MCF 10A (cell line): Measurements from ENCODE around the gene ASF1B. TPM values are rescaled to one million over a fixed set of nuclear protein-coding genes. Genes with fewer than 3 reads are reported as not detected.

Source experiments
- BruUV-seq: library from RNA; stranded (reverse); fragments of 400-500 nt; replicated peaks from 2 replicates; lab custom pipeline; 2021; lab: Mats Ljungman, UMichigan
- CTCF ChIA-PET: fragments of 300-600 bp; sonication (Branson Sonifier 250); formaldehyde crosslinking; extraction: SDS; loops from one replicate; lab custom pipeline; 2021; ENCODE audit warnings: antibody characterized with exemption, inconsistent platforms; lab: Yijun Ruan, JAX
- POLR2A ChIA-PET: fragments of 300-600, 350-650 bp; sonication (Branson Sonifier 250); formaldehyde crosslinking; extraction: SDS; loops from one replicate; lab custom pipeline; 2020; ENCODE audit warnings: antibody characterized with exemption, inconsistent platforms; lab: Yijun Ruan, JAX
- DNase-seq: peaks from one replicate; pipeline ENCODE4 v3.0.0-alpha.2; 2018; ENCODE audit not compliant: unreplicated experiment
- H3K27ac Mint-ChIP-seq: one replicate; pipeline ENCODE4 v1.8.0; 2022; ENCODE audit warnings: mild to moderate bottlenecking, low read depth, mixed read lengths; ENCODE audit not compliant: unreplicated experiment
- H3K27me3 Mint-ChIP-seq: one replicate; pipeline ENCODE4 v1.8.0; 2022; ENCODE audit warnings: mixed read lengths; ENCODE audit not compliant: insufficient read depth, unreplicated experiment
- H3K36me3 Mint-ChIP-seq: one replicate; pipeline ENCODE4 v1.8.0; 2022; ENCODE audit warnings: mild to moderate bottlenecking, moderate library complexity, mixed read lengths; ENCODE audit not compliant: insufficient read depth, unreplicated experiment
- H3K4me1 Mint-ChIP-seq: one replicate; pipeline ENCODE4 v1.8.0; 2022; ENCODE audit warnings: mixed read lengths; ENCODE audit not compliant: insufficient read depth, unreplicated experiment
- H3K4me3 Mint-ChIP-seq: one replicate; pipeline ENCODE4 v1.8.0; 2022; ENCODE audit warnings: mild to moderate bottlenecking, moderate library complexity, mixed read lengths; ENCODE audit not compliant: unreplicated experiment
- H3K9me3 Mint-ChIP-seq: one replicate; pipeline ENCODE4 v1.8.0; 2022; ENCODE audit warnings: mixed read lengths; ENCODE audit not compliant: unreplicated experiment
- CTCF ChIP-seq: fragments of 200-600 bp; IDR thresholded peaks from one replicate; pipeline ENCODE4 v1.8.0; 2022; ENCODE audit warnings: antibody characterized with exemption, mild to moderate bottlenecking; ENCODE audit not compliant: unreplicated experiment
- intact Hi-C: fragments of 100-400 bp; cut with micrococcal nuclease; formaldehyde crosslinking; loops from 2 replicates; pipeline ENCODE4 v1.14.1; 2022
- total RNA-seq: library from RNA; stranded (reverse); gene quantifications from 2 replicates; pipeline ENCODE4 v1.2.3, GENCODE V29; 2022

Gene ASF1B
- total RNA-seq, 1 experiment from 2014 or later = 7.0 TPM

GRCh38 chr19:14160017-14160703 lies 23.8 kb upstream of the ASF1B start:
- intact Hi-C loops = no loop called here
- BruUV-seq = no TSS peak
- no peak overlapping the region for H3K4me3 Mint-ChIP-seq
- H3K4me1 Mint-ChIP-seq = no peaks in the 10 kb centered on the region
- peaks cover 35% of the 10 kb centered on the region for H3K36me3 Mint-ChIP-seq
- H3K9me3 Mint-ChIP-seq = no peaks in the 10 kb centered on the region
- TF ChIP-seq CTCF = no peak
- H3K27me3 Mint-ChIP-seq = no peaks in the 10 kb centered on the region
- CTCF ChIA-PET = interaction anchor here (1.0 to 2.2 kb wide), 2 partner anchors 11 to 21 kb away, joined by 4 to 7 read pairs; no protein-coding TSS in a partner anchor
- POLR2A ChIA-PET = interaction anchor here (0.6 kb wide), 1 partner anchor 345 kb away, joined by 4 read pairs; no protein-coding TSS in a partner anchor
- H3K27ac Mint-ChIP-seq = no peak overlapping the region
- no peak for DNase-seq

DNA sequence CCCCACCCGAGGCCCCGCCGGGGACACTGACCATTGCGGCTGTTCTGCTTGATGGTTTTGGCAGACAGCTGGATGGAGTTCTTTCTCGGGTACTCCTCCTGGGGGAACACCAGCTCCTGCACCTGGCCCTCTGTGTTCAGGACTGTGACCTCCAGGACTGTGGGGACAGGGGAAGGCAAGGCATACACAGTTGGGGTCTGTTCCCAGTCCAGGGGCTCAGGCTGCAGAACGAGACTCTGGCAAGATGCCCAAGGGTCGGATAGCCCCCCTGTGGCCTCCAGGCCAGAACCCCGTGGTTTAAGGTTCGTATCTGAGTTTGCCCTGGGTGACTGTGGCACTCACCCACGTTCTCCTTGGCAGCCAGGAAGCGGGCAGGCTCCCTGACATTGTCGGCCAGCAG lies 22.7 kb upstream of the ASF1B start:
- no peak overlapping the region for H3K27ac Mint-ChIP-seq
- H3K27me3 Mint-ChIP-seq = no peaks in the 10 kb centered on the region
- POLR2A ChIA-PET = no interaction called here
- no peak for DNase-seq
- no peak overlapping the region for H3K4me3 Mint-ChIP-seq
- CTCF ChIA-PET = interaction anchor here (0.6 to 1.2 kb wide), 4 partner anchors 10 to 201 kb away, joined by 3 to 4 read pairs (median 3); no protein-coding TSS in a partner anchor
- TF ChIP-seq CTCF = no peak
- no TSS peak for BruUV-seq
- H3K4me1 Mint-ChIP-seq = peaks cover 4% of the 10 kb centered on the region
- intact Hi-C loops = no loop called here
- H3K9me3 Mint-ChIP-seq = no peaks in the 10 kb centered on the region
- H3K36me3 Mint-ChIP-seq = peaks cover 35% of the 10 kb centered on the region

DNA sequence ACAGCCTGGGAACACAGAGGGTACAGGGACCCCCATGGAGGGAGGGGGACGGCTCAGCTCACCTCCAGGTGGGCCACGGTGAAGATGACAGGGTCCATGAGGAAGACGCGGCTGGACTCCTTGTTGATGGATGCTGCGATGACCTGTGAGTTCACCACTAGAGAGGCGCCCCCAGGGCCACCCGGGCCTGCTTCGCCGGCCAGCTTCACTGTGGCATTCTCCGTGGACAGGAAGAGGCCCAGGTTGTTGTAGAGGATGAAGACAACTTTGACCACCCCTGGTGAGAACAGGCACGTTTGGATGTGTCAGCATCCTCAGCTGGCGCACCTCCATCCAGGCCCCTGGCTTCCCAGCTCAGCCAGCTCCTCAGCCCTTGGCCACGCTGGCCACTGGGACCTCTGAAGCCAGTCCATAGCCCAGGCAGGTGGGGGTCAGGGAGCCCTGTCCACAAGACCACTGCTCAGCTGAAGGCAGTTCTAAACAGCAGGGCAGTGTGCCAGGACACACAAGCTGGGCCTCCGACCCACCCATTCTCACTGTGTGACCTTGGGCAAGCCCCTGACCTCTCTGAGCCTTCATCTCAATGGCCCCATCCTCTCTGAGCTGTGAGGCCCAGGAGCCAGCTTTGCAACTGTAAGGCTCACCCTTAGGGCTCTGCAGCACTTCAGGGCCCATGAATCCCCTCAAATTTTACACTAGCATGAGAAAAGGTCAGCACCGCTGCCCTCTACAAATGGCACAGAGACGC lies 22.1 kb upstream of the ASF1B start:
- no TSS peak for BruUV-seq
- Mint-ChIP-seq H3K9me3 (no peaks in the 10 kb centered on the region), H3K36me3 (peaks cover 35% of the 10 kb centered on the region), H3K27me3 (no peaks in the 10 kb centered on the region), H3K27ac (no peak overlapping the region), H3K4me3 (no peak overlapping the region), H3K4me1 (peaks cover 6% of the 10 kb centered on the region)
- intact Hi-C loops = no loop called here
- ChIA-PET CTCF (interaction anchor here (1.1 to 1.2 kb wide), 2 partner anchors 19 to 201 kb away, joined by 3 read pairs; no protein-coding TSS in a partner anchor), POLR2A (no interaction called here)
- DNase-seq = no peak
- TF ChIP-seq CTCF = no peak
